GM19467 (cell line): Measurements from ENCODE around the gene PPFIBP2.

Experiments
- ATAC-seq: cut with Tn5 transposase; IDR thresholded peaks from one replicate; pipeline ENCODE4 v1.9.1; 2021; ENCODE audit warnings: mild to moderate bottlenecking, moderate library complexity; ENCODE audit not compliant: unreplicated experiment

Gene PPFIBP2

GRCh38 chr11:7524462-7525235 lies 10.8 kb downstream of the PPFIBP2 start:
- ATAC-seq: no peak

- ATAC-seq: no peak
Measured at GRCh38 chr11:7525424-7525823, 11.6 kb downstream of the PPFIBP2 start.

GRCh38 chr11:7527029-7527428 lies 13.2 kb downstream of the PPFIBP2 start:
- no peak for ATAC-seq

GRCh38 chr11:7528514-7529049 lies 14.8 kb downstream of the PPFIBP2 start:
- no peak for ATAC-seq

- ATAC-seq: no peak
Measured at GRCh38 chr11:7530013-7530640, 16.3 kb downstream of the PPFIBP2 start.

GRCh38 chr11:7531011-7531410 lies 17.2 kb downstream of the PPFIBP2 start:
- ATAC-seq: no peak

- no peak for ATAC-seq
Measured at GRCh38 chr11:7532405-7533145, 18.8 kb downstream of the PPFIBP2 start.

- ATAC-seq: peak; percentile 32
Measured at GRCh38 chr11:7533199-7534041, 19.6 kb downstream of the PPFIBP2 start.

- ATAC-seq: peak; percentile 48
Measured at GRCh38 chr11:7534042-7534378, 20.2 kb downstream of the PPFIBP2 start.

- no peak for ATAC-seq
Measured at GRCh38 chr11:7536100-7536499, 22.3 kb downstream of the PPFIBP2 start.

GRCh38 chr11:7537265-7537664 lies 23.5 kb downstream of the PPFIBP2 start:
- ATAC-seq: no peak

GRCh38 chr11:7538031-7538430 lies 24.2 kb downstream of the PPFIBP2 start:
- no peak for ATAC-seq

- ATAC-seq: no peak
Measured at GRCh38 chr11:7538466-7539454, 25.0 kb downstream of the PPFIBP2 start.

GRCh38 chr11:7540830-7541555 lies 27.2 kb downstream of the PPFIBP2 start:
- no peak for ATAC-seq

GRCh38 chr11:7543302-7543701 lies 29.5 kb downstream of the PPFIBP2 start:
- ATAC-seq: no peak

- ATAC-seq: no peak
Measured at GRCh38 chr11:7544021-7544420, 30.2 kb downstream of the PPFIBP2 start.

- no peak for ATAC-seq
Measured at GRCh38 chr11:7545611-7546010, 31.8 kb downstream of the PPFIBP2 start.

GRCh38 chr11:7546324-7546791 lies 32.6 kb downstream of the PPFIBP2 start:
- ATAC-seq: no peak

- no peak for ATAC-seq
Measured at GRCh38 chr11:7547687-7548086, 33.9 kb downstream of the PPFIBP2 start.
